IMR-90 (cell line): ENCODE measurements around the gene MFSD12. TPM values are rescaled to one million over a fixed set of nuclear protein-coding genes. Genes with fewer than 3 reads are reported as not detected.

Experiments
- ATAC-seq: fragments of 200-7000 bp; cut with Tn5 transposase; 2 replicates; pipeline ENCODE4 v1.9.1; 2020; ENCODE audit warnings: low read depth, mild to moderate bottlenecking, moderate library complexity
- BruUV-seq: library from RNA; stranded (reverse); fragments of 400-500 nt; replicated peaks from 2 replicates; lab custom pipeline; 2021; lab: Mats Ljungman, UMichigan
- CTCF ChIA-PET: fragments of 300-600 bp; formaldehyde crosslinking; extraction: SDS; loops from one replicate; lab custom pipeline; 2021; ENCODE audit warnings: antibody characterized with exemption; lab: Yijun Ruan, JAX
- POLR2A ChIA-PET: fragments of 300-600 bp; sonication (Branson Sonifier 250); formaldehyde crosslinking; loops from one replicate; lab custom pipeline; 2022; ENCODE audit warnings: antibody characterized with exemption; ENCODE audit not compliant: unreplicated experiment; lab: Charles Lee
- DNase-seq: peaks from one replicate; pipeline ENCODE4 v3.0.0; 2013
- H2AFZ ChIP-seq: replicated peaks from 2 replicates; pipeline ENCODE3; 2013; ENCODE audit warnings: low read length, mild to moderate bottlenecking; ENCODE audit not compliant: poor library complexity
- H2AK5ac ChIP-seq: 2 replicates; pipeline ENCODE4 v1.6.1; 2013; ENCODE audit warnings: low read depth, low read length, inconsistent platforms
- H2AK9ac ChIP-seq: replicated peaks from 2 replicates; pipeline ENCODE3; 2013; ENCODE audit warnings: mild to moderate bottlenecking, low read depth, low read length, moderate library complexity; ENCODE audit not compliant: poor library complexity
- H2BK120ac ChIP-seq: 2 replicates; pipeline ENCODE4 v1.6.1; 2013; ENCODE audit warnings: low read depth, low read length, inconsistent platforms
- H2BK15ac ChIP-seq: 3 replicates; pipeline ENCODE4 v1.6.1; 2013; ENCODE audit warnings: low read depth, low read length, inconsistent platforms
- H2BK20ac ChIP-seq: 2 replicates; pipeline ENCODE4 v1.6.1; 2013; ENCODE audit warnings: low read depth, mild to moderate bottlenecking, inconsistent platforms, low read length, moderate library complexity
- H2BK5ac ChIP-seq: 2 replicates; pipeline ENCODE4 v1.6.1; 2013; ENCODE audit warnings: mild to moderate bottlenecking, low read depth, low read length, inconsistent platforms; ENCODE audit not compliant: poor library complexity, severe bottlenecking
- H3K14ac ChIP-seq: replicated peaks from 2 replicates; pipeline ENCODE4 v1.6.1; 2013; ENCODE audit warnings: low read depth, low read length, inconsistent platforms
- H3K18ac ChIP-seq: 2 replicates; pipeline ENCODE4 v1.6.1; 2013; ENCODE audit warnings: low read depth, low read length, control low read depth
- H3K23ac ChIP-seq: 2 replicates; pipeline ENCODE4 v1.6.1; 2013; ENCODE audit warnings: low read depth, low read length, inconsistent platforms
- H3K27ac ChIP-seq: 2 replicates; pipeline ENCODE4 v1.5.1; 2013; ENCODE audit warnings: mild to moderate bottlenecking, control low read depth, low read length; ENCODE audit not compliant: insufficient read depth
- H3K27me3 ChIP-seq: 2 replicates; pipeline ENCODE4 v1.6.1; 2013; ENCODE audit warnings: low read length; ENCODE audit not compliant: control insufficient read depth, insufficient read depth
- H3K36me3 ChIP-seq: 2 replicates; pipeline ENCODE4 v1.6.1; 2013; ENCODE audit warnings: low read length, mixed read lengths; ENCODE audit not compliant: control insufficient read depth, insufficient read depth
- H3K4ac ChIP-seq: 2 replicates; pipeline ENCODE4 v1.6.1; 2013; ENCODE audit warnings: low read depth, low read length, inconsistent platforms
- H3K4me1 ChIP-seq: 2 replicates; pipeline ENCODE4 v1.6.1; 2013; ENCODE audit warnings: low read length, mixed read lengths; ENCODE audit not compliant: control insufficient read depth, insufficient read depth
- H3K4me2 ChIP-seq: 2 replicates; pipeline ENCODE4 v1.6.1; 2013; ENCODE audit warnings: low read depth, mild to moderate bottlenecking, control low read depth, low read length, moderate library complexity
- H3K4me3 ChIP-seq: 2 replicates; pipeline ENCODE4 v1.5.1; 2013; ENCODE audit warnings: low read depth, mild to moderate bottlenecking, control low read depth, low read length, moderate library complexity; ENCODE audit not compliant: insufficient read depth
- H3K56ac ChIP-seq: 2 replicates; pipeline ENCODE4 v1.6.1; 2013; ENCODE audit warnings: low read length, inconsistent platforms; ENCODE audit not compliant: insufficient read depth; ENCODE audit errors: extremely low read depth
- H3K79me1 ChIP-seq, 2 experiments: 2 replicates each; pipeline ENCODE4 v1.6.1; 2013; ENCODE audit warnings: low read length in 2 of 2, inconsistent platforms in 1 of 2, low read depth in 1 of 2
- H3K9ac ChIP-seq: 2 replicates; pipeline ENCODE4 v1.6.1; 2013; ENCODE audit warnings: low read depth, low read length, control low read depth
- H3K9me1 ChIP-seq: 2 replicates; pipeline ENCODE4 v1.6.1; 2013; ENCODE audit warnings: low read length, inconsistent platforms; ENCODE audit not compliant: insufficient read depth
- H3K9me3 ChIP-seq: 2 replicates; pipeline ENCODE4 v1.6.1; 2013; ENCODE audit warnings: low read length; ENCODE audit not compliant: control insufficient read depth, insufficient read depth
- H4K20me1 ChIP-seq: 2 replicates; pipeline ENCODE4 v1.6.1; 2013; ENCODE audit warnings: low read length, inconsistent platforms; ENCODE audit not compliant: insufficient read depth
- H4K5ac ChIP-seq: 2 replicates; pipeline ENCODE4 v1.6.1; 2013; ENCODE audit warnings: mild to moderate bottlenecking, low read depth, low read length, control low read depth
- H4K8ac ChIP-seq, 2 experiments: 2 replicates each; pipeline ENCODE4 v1.6.1; 2013; ENCODE audit warnings: low read depth in 2 of 2, low read length in 2 of 2, control low read depth in 1 of 2, inconsistent platforms in 1 of 2
- H4K91ac ChIP-seq: 2 replicates; pipeline ENCODE4 v1.6.1; 2013; ENCODE audit warnings: low read depth, low read length, inconsistent platforms; ENCODE audit not compliant: insufficient read depth
- BHLHE40 ChIP-seq: fragments of 150-350 bp; IDR thresholded peaks from 2 replicates; pipeline ENCODE4 v1.6.1; 2016; ENCODE audit warnings: mild to moderate bottlenecking, low read depth, low read length
- CEBPB ChIP-seq: IDR thresholded peaks from 2 replicates; pipeline ENCODE4 v1.6.1; 2012; ENCODE audit warnings: low read depth, low read length, improper control_type of control experiment
- CHD1 ChIP-seq: IDR thresholded peaks from 2 replicates; pipeline ENCODE4 v1.6.1; 2012; ENCODE audit warnings: low read depth, low read length, improper control_type of control experiment
- MAFK ChIP-seq: IDR thresholded peaks from 2 replicates; pipeline ENCODE4 v1.6.1; 2012; ENCODE audit warnings: low read depth, low read length, improper control_type of control experiment
- MAZ ChIP-seq: IDR thresholded peaks from 2 replicates; pipeline ENCODE4 v1.6.1; 2012; ENCODE audit warnings: low read depth, mild to moderate bottlenecking, low read length, improper control_type of control experiment, moderate library complexity, borderline replicate concordance
- MXI1 ChIP-seq: IDR thresholded peaks from 2 replicates; pipeline ENCODE4 v1.6.1; 2012; ENCODE audit warnings: low read depth, mild to moderate bottlenecking, low read length, moderate library complexity, borderline replicate concordance
- POLR2A ChIP-seq: IDR thresholded peaks from 2 replicates; pipeline ENCODE4 v1.6.1; 2012; ENCODE audit warnings: mild to moderate bottlenecking, low read depth, low read length
- RAD21 ChIP-seq: IDR thresholded peaks from 2 replicates; pipeline ENCODE4 v1.6.1; 2012; ENCODE audit warnings: low read length, improper control_type of control experiment
- SMC3 ChIP-seq: fragments of 150-350 bp; IDR thresholded peaks from 2 replicates; pipeline ENCODE4 v1.6.1; 2016; ENCODE audit warnings: low read depth, mild to moderate bottlenecking, antibody characterized with exemption, low read length, moderate library complexity
- USF2 ChIP-seq: fragments of 150-350 bp; IDR thresholded peaks from 2 replicates; pipeline ENCODE4 v1.6.1; 2017; ENCODE audit warnings: mild to moderate bottlenecking, antibody characterized with exemption, low read length, low read depth
- WGBS, 2 experiments: methylation state at CpG; one replicate each; pipeline versions ENCODE4 v1.1.5 to v1.1.7; 2013; ENCODE audit warnings: missing lambda C conversion rate in 2 of 2; ENCODE audit not compliant: insufficient read length in 1 of 2; ENCODE audit errors: extremely low coverage in 2 of 2; 5-methylcytosine and 5-hydroxymethylcytosine counted together
- dilution Hi-C: fragments of 300-500 bp; cut with HindIII; formaldehyde crosslinking; loops from one replicate; pipeline ENCODE4 v1.14.3; 2018; ENCODE audit warnings: low sequenced_read_pairs; ENCODE audit not compliant: unreplicated experiment
- in situ Hi-C: fragments of 300-500 bp; cut with MboI; formaldehyde crosslinking; loops from 3 replicates; pipeline ENCODE4 v1.14.3; 2019; ENCODE audit warnings: low sequenced_read_pairs, inconsistent platforms, mixed read lengths
- intact Hi-C: fragments of 100-400 bp; cut with micrococcal nuclease; formaldehyde crosslinking; loops from 2 replicates; pipeline ENCODE4 v1.10.0; 2022
- polyA plus RNA-seq, 3 experiments: library from polyadenylated mRNA; depleted of rRNA; stranded (reverse); fragments of >200 nt; gene quantifications; 2 replicates each; pipeline ENCODE4 v1.2.3, GENCODE V29; 2012; ENCODE audit warnings: low replicate concordance in 1 of 3
- total RNA-seq: library from RNA; depleted of rRNA; stranded (reverse); fragments of >200 nt; gene quantifications from 2 replicates; pipeline ENCODE4 v1.2.3, GENCODE V29; 2012
- TF ChIP-seq, protein P1 (sequence below): fragments of 150-350 bp; IDR thresholded peaks from 2 replicates; pipeline ENCODE4 v1.6.1; 2016; ENCODE audit warnings: low read depth, mild to moderate bottlenecking, low read length, moderate library complexity, borderline replicate concordance

MFSD12 gene
- total and polyA plus RNA-seq, 2 of the 4 experiments (the other 2 are of a cell fraction): 20.4 to 77.2 TPM

DNA sequence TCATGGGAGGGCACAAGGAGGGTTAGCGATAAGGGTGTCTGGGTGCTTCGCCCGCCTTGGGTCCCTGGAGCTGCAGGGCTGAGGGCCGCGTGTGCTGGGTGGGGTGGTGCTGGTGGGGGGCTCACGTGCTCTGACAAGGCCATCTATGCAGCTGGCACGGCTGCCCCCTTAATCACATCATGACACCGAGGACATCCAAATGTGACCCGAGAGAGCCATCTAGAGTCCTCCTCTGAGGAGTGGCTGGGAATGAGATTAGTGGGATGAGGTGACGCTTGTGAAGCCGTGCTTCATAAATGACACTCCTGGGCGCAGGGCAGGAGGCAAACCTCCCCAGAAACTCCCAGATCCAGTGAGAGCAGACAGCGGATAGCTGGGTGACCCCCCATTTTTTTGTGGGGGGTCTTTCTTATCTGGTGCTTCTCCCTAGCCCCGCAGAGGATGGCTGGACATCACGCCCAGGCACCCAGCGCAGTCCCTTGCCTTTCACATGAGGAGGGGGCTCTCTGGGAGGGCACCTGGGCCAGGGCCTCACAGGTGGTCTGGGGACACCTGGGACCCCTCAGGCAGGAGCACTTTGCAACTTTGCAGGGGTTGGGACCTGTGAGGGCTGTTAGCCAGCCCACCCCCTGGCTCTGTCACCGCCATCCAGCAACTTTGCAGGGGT, 44.7 kb downstream of the MFSD12 start:
- 93% methylated on average over 3 of the region's 17 CpGs; no CpG with 5 or more reads in 1 of the 2 experiments for WGBS, 2 experiments
- ATAC-seq (no peak), DNase-seq (no peak)
- H3K27ac ChIP-seq: no peak overlapping the region
- H4K5ac ChIP-seq: no peak overlapping the region
- no peak overlapping the region for H2AK9ac ChIP-seq
- dilution Hi-C loops: no loop called here
- H3K4me2 ChIP-seq: no peak overlapping the region
- H3K18ac ChIP-seq: no peak overlapping the region
- no peak for TF ChIP-seq CHD1
- TF ChIP-seq MAZ: no peak
- no peak for TF ChIP-seq RAD21
- TF ChIP-seq SMC3: no peak
- no peak for TF ChIP-seq CEBPB
- TF ChIP-seq, protein P1, sequence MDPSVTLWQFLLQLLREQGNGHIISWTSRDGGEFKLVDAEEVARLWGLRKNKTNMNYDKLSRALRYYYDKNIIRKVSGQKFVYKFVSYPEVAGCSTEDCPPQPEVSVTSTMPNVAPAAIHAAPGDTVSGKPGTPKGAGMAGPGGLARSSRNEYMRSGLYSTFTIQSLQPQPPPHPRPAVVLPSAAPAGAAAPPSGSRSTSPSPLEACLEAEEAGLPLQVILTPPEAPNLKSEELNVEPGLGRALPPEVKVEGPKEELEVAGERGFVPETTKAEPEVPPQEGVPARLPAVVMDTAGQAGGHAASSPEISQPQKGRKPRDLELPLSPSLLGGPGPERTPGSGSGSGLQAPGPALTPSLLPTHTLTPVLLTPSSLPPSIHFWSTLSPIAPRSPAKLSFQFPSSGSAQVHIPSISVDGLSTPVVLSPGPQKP: no peak
- TF ChIP-seq MXI1: no peak
- TF ChIP-seq POLR2A: no peak
- no peak for TF ChIP-seq USF2
- TF ChIP-seq BHLHE40: no peak
- no peak for TF ChIP-seq MAFK
- H3K27me3 ChIP-seq: no peaks in the 10 kb centered on the region
- H2BK120ac ChIP-seq: no peak overlapping the region
- H3K79me1 ChIP-seq: peaks cover 3 to 93% of the 10 kb centered on the region in 2 experiments; a peak in 3 of 4 replicates
- no peaks in the 10 kb centered on the region for H3K9me3 ChIP-seq
- H3K9ac ChIP-seq: no peak overlapping the region
- in situ Hi-C loops: no loop called here
- peaks cover 98% of the 10 kb centered on the region for H4K20me1 ChIP-seq
- H3K23ac ChIP-seq: no peak overlapping the region
- no peak overlapping the region for H3K4me3 ChIP-seq
- no peak overlapping the region for H3K56ac ChIP-seq
- intact Hi-C loops: no loop called here
- H3K36me3 ChIP-seq: peaks cover 13% of the 10 kb centered on the region
- H3K14ac ChIP-seq: no peak overlapping the region
- H2AFZ ChIP-seq: no peak overlapping the region
- H4K8ac ChIP-seq: no peak overlapping the region
- H2BK20ac ChIP-seq: no peak overlapping the region
- H3K9me1 ChIP-seq: peaks cover 26% of the 10 kb centered on the region
- no peak overlapping the region for H3K4ac ChIP-seq
- no peak overlapping the region for H2BK5ac ChIP-seq
- peaks cover 26% of the 10 kb centered on the region for H3K4me1 ChIP-seq
- no peak overlapping the region for H4K91ac ChIP-seq
- BruUV-seq: no TSS peak
- POLR2A ChIA-PET: no interaction called here
- no peak overlapping the region for H2AK5ac ChIP-seq
- CTCF ChIA-PET: no interaction called here
- H2BK15ac ChIP-seq: no peak overlapping the region
